Neural cell (in vitro differentiated cells): ENCODE data around the gene CUL3.
"Not testable (repeated sequence)": the region's sequence is repeated elsewhere in the genome, so short reads cannot be mapped to it uniquely, and the experiment has no call there.

Source experiments
- EP300 ChIP-seq: fragments of 450-650 bp; conservative IDR thresholded peaks from 2 replicates; pipeline ENCODE4 v1.6.1; 2014; ENCODE audit warnings: antibody characterized with exemption, mild to moderate bottlenecking, moderate library complexity; ENCODE audit not compliant: poor library complexity, severe bottlenecking
- EZH2 ChIP-seq: fragments of 200-600, 300-800 bp; shearing (Covaris generic), sonication (generic); IDR thresholded peaks from 2 replicates; pipeline ENCODE4 v1.6.1; 2014; ENCODE audit warnings: antibody characterized with exemption, low read length, borderline replicate concordance, mild to moderate bottlenecking; ENCODE audit not compliant: insufficient read depth, poor library complexity, severe bottlenecking
- MXI1 ChIP-seq: fragments of 450-650 bp; conservative IDR thresholded peaks from 2 replicates; pipeline ENCODE4 v1.6.1; 2014; ENCODE audit warnings: antibody characterized with exemption, mild to moderate bottlenecking; ENCODE audit not compliant: poor library complexity, severe bottlenecking
- POLR2AphosphoS5 ChIP-seq: IDR thresholded peaks from 2 replicates; pipeline ENCODE4 v1.6.1; 2012
- RAD21 ChIP-seq: fragments of 450-650 bp; conservative IDR thresholded peaks from 2 replicates; pipeline ENCODE4 v1.6.1; 2014; ENCODE audit warnings: antibody characterized with exemption, mild to moderate bottlenecking, moderate library complexity
- SMC3 ChIP-seq: fragments of 450-650 bp; conservative IDR thresholded peaks from 2 replicates; pipeline ENCODE4 v1.6.1; 2014; ENCODE audit warnings: antibody characterized with exemption, mild to moderate bottlenecking, moderate library complexity; ENCODE audit not compliant: poor library complexity
- TAF1 ChIP-seq: IDR thresholded peaks from 2 replicates; pipeline ENCODE4 v1.6.1; 2012; ENCODE audit warnings: low read depth
- TF ChIP-seq, protein P1 (sequence below): fragments of 450-650 bp; IDR thresholded peaks from 2 replicates; pipeline ENCODE4 v1.5.1; 2014; ENCODE audit warnings: antibody characterized with exemption, mild to moderate bottlenecking, moderate library complexity; ENCODE audit not compliant: poor library complexity, severe bottlenecking
- TF ChIP-seq, protein P2 (sequence below): IDR thresholded peaks from 2 replicates; pipeline ENCODE4 v1.6.1; 2012; ENCODE audit warnings: borderline replicate concordance

DNA sequence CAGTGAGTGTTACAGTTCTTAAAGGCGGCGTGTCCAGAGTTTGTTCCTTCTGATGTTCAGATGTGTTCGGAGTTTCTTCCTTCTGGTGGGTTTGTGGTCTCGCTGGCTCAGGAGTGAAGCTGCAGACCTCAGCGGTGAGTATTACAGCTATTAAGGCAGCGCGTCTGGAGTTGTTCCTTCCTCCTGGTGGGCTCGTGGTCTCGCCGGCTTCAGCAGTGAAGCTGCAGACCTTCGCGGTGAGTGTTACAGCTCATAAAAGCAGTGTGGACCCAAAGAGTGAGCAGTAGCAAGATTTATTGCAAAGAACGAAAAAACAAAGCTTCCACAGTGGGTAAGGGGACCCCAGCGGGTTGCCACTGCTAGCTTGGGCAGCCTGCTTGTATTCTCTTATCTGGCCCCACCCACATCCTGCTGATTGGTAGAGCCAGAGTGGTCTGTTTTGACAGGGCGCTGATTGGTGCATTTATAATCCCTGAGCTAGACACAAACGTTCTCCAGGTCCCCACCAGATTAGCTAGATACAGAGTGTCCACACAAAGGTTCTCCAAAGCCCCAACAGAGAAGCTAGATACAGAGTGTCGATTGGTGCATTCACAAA is 17.7 kb upstream of the CUL3 start:
- TF ChIP-seq, protein P1, sequence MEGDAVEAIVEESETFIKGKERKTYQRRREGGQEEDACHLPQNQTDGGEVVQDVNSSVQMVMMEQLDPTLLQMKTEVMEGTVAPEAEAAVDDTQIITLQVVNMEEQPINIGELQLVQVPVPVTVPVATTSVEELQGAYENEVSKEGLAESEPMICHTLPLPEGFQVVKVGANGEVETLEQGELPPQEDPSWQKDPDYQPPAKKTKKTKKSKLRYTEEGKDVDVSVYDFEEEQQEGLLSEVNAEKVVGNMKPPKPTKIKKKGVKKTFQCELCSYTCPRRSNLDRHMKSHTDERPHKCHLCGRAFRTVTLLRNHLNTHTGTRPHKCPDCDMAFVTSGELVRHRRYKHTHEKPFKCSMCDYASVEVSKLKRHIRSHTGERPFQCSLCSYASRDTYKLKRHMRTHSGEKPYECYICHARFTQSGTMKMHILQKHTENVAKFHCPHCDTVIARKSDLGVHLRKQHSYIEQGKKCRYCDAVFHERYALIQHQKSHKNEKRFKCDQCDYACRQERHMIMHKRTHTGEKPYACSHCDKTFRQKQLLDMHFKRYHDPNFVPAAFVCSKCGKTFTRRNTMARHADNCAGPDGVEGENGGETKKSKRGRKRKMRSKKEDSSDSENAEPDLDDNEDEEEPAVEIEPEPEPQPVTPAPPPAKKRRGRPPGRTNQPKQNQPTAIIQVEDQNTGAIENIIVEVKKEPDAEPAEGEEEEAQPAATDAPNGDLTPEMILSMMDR: not testable (repeated sequence)
- TF ChIP-seq POLR2AphosphoS5, EP300, RAD21, EZH2, MXI1, SMC3, TAF1: not testable (repeated sequence)
- TF ChIP-seq, protein P2, sequence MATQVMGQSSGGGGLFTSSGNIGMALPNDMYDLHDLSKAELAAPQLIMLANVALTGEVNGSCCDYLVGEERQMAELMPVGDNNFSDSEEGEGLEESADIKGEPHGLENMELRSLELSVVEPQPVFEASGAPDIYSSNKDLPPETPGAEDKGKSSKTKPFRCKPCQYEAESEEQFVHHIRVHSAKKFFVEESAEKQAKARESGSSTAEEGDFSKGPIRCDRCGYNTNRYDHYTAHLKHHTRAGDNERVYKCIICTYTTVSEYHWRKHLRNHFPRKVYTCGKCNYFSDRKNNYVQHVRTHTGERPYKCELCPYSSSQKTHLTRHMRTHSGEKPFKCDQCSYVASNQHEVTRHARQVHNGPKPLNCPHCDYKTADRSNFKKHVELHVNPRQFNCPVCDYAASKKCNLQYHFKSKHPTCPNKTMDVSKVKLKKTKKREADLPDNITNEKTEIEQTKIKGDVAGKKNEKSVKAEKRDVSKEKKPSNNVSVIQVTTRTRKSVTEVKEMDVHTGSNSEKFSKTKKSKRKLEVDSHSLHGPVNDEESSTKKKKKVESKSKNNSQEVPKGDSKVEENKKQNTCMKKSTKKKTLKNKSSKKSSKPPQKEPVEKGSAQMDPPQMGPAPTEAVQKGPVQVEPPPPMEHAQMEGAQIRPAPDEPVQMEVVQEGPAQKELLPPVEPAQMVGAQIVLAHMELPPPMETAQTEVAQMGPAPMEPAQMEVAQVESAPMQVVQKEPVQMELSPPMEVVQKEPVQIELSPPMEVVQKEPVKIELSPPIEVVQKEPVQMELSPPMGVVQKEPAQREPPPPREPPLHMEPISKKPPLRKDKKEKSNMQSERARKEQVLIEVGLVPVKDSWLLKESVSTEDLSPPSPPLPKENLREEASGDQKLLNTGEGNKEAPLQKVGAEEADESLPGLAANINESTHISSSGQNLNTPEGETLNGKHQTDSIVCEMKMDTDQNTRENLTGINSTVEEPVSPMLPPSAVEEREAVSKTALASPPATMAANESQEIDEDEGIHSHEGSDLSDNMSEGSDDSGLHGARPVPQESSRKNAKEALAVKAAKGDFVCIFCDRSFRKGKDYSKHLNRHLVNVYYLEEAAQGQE: not testable (repeated sequence)
